ENCODE measurements around the gene ZNF74.

ZNF74 gene

DNA sequence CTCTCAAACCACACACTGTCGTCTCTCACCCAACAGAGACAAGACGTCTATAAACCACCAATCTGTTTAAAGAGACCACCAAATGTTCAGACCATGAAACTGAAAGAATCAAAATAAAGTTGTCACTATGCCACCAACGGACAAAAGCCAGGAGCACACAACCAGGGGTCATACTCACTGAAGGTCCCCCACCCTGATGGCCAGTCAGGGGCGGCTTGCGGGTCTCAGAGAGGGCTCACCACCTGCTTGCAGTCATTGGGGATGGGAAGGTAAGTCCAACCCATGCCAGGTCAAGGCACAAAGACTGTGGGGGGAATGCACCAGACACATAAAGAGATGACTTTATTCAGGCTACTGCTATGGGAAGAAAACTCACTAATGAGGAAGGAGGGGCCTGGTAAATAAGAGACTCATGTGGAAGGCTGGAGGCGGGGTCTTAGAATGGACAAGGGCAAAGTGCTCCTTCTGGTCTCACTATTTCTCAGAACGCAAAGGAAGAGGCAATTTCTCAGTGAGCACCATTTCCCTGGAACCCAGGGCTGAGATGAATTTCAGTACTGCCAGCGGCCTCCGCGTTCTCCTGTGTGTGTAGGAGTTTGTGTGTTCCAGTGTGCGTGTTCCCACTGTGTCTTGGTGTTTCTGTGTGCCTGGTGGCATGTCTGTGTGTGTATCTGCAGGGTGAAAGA, 26.3 kb downstream of the ZNF74 start:
- no peak for DNase-seq (ENCODE audit: low read depth)

DNA sequence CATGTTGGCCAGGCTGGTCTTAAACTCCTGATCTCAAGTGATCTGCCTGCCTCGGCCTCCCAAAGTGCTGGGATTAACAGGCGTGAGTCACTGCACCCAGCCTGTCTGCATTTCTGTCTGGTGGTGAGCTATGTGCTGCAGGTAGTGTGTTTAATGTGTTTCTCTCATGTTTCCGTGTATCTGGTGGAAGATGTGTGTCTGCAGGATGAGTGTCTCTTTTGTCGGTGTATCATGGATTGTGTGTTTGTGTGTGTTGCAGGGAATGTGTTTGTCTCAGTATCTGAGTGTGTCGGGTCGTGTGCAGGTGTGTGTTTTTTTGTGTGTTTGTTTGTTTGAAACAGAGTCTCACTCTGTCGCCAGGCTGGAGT, 27.5 kb downstream of the ZNF74 start:
- DNase-seq (ENCODE audit: low read depth), result no peak

DNA sequence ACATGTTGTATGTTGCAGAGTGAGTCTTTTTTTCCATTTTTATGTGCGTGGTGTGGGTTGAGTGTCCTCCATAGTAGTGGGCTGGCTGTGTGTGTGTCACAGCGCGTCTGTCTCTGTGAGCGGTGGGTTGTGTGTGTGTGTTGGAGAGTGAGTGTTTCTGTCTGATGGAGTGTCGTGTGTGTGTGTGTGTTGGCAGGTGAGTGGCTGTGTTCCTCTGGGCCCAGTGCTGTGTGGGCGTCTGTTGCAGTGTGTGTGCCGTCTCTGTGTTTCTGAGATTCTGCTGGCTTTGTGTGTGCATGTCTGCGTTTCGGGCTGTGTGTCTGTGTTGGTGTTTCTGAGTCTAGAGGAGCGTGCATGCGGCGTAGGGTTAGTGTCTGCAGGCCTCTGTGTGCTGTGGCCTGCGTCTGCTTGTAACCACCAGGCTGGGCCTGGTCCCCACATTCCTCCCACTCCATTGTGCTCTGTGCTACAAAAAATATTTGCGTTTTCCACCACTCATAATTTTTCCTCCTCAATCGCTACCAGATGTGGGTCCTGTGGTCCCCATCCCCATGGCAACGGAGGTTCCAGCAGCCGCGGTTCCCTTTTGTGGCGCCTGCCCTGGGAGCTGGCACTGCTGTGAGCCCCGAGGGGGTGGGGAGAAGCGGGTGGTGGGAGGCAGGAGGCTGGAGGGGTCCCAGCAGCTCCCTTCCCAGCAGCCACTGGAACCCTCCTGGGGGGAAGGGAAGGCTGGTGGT, 28.5 kb downstream of the ZNF74 start:
- peak; percentile 44 for DNase-seq (ENCODE audit: low read depth)

DNA sequence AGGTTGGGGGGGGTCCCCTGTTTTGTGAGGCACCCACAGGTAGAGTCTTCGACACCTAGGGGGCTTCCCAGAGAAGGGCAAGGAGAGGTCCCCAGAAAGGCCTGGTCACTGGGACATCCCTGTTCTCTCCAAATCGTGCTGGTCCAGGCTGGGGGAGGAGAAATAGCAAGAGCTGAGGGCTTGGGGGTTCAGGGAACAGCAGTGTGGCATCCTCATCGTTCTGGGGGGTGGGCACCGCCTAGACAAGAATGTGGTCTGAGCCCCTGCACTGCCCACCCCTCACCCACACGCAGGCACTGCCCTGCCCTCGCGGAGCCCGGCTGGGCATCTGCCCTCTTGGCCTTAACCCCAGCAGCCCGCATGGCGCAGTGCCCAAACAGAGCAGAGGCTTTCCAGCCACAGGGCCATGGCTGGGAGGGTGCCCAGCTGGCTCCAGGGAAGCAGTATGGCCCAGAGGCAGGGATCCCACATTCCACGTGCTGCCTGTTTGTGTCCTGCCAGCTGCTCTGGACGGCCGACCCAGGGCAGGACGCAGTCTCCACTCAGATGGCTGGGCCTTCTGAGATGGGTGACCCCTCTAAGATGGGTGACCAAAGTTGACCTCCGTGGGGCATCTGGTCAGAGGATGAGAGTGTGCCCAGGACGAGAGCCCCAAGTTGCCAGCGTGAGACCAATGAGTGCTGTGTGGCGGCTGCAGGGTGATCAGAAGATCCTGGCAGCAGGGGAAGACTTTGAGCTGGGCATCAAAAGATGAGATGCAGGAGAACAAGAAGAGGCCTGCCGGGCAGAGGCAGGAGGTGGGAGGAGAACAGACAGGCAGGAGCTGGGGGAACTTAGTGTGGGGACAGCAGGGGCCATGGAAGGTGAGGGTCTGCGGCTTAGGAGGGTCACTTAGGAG, 29.3 kb downstream of the ZNF74 start:
- DNase-seq (ENCODE audit: low read depth), result peak; percentile 44

DNA sequence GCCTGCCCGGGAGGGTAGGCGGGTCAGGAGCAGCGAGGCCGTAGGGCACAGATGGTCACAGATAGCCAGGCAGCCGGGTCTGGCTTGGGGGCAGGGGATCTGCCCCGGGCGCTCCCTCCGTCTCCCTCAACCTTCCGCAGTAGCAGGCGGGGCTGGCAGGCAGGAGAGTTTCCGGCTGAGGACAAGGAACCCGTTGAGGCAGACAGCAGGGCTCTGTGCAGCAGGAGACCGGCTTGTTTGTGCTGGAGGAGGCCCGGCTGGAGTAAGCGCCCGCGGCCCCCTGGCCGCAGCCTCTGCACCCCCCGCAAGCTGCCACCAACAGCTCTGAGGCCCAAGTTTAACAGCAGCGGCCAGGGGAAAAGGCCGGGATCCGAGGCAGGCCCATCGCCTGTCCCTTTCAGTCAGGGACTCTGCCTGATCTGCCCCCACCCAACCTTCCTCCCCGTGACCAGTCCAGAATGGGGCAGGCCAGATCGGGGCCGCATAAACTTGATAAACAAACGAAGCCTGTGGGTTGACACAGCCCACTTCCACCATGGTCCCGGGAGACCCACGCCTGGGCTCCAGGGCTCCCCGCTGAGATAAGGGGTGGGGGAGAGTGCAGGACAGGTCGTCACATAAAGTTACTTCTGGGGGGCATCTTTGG, 30.1 kb downstream of the ZNF74 start:
- peak; percentile 17 for DNase-seq (ENCODE audit: low read depth)

DNA sequence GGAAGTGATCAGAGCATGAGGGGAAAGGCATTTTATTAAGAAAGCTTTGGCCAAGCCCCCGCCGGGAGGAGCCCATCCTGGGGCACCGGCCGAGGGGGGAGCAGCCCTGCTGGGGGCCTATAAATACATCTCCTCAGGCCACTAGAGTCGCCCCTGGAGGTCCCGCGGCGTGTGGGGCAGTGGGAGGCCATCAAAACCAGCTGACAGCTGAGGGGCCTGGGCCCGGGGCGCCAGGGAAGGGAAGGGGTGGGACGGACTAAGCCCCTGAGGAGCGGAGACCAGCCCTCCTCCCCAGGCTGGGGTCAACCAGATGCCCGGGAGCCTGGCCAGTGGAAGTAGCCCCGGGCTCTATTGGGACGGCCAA, 30.6 kb downstream of the ZNF74 start:
- no peak for DNase-seq (ENCODE audit: low read depth)

DNA sequence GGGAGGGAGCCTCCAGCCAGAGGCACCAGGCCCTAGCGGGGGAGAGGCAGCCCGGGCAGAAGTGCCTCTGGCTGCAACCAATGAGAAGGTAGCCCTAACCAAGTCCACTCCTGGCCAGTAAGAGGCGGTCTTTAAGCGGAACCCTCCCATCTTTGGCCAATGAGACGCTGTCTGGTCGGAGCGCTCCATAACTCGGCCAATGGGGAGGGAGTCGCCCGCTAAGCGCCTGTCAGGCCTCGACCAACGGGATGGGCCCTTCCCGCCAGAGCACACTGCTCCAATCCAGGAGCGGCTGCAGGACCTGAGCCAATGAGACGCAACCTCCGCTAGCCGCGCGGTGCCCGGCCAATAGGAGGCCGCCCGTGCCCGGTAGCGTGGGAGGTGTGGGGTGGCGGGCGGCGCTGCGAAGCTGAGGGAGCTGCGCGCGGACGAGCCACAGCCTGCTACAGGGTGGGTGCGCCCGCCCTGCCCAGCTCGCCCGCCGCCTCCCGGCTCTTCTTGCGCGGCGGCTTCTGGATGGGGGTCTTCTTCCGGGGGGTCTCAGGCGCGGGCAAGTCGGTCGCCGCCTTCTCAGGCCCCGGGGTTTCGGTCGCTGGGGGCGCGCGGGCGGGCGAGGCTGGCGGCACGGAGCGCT, 31.1 kb downstream of the ZNF74 start:
- DNase-seq (ENCODE audit: low read depth), result no peak

DNA sequence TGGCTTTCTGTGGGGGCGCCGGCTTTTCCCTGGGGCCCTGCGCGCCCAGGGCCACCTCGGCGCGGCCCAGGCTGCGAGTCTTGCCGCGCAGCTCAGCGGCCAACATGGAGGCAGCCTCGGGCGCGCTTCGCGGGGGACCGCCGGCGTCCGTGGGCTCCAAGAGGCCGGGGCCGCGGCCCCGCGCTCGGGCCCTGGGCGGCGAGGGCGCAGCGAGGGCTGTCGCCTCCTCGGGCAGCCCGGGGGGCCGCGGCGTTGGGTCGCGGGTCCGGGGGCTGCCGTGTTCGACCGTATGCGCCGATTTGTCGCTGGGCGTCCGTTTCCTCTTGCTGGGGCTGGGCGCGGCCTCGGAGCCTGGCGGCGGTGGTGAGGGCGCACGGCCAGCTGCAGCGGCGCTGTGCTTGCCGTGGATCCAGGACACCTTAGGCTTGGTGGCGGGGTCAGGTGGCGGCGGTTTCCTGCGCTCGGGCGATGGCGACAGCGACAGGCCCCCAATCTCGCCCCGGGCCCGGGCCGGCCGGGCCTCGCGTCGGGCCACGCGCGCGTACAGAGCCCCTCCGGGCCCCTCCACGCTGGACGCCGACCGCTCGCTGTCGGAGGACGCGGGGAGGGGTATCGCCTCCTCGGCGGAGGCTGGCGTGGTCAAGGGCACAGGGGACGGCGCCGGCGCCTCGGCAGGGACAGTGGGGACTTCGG, 31.8 kb downstream of the ZNF74 start:
- DNase-seq (ENCODE audit: low read depth), result no peak

DNA sequence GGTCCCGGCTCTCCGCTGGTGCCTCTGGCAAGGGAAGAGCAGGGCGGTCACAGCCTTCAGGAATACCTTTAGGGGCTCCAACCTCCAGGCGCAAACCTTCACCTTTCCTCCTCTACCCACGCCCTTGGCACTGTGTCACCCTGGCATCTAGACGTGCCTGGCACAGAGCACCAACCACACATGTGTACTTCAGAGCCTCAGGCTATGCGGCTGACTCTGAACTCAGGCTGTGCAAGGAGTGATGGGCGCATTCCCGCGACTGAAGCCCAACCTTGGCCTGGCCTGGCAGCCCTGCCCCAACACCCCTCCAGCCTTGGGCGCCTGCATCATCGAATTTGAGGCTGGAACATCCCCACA, 32.3 kb downstream of the ZNF74 start:
- DNase-seq (ENCODE audit: low read depth), result no peak

DNA sequence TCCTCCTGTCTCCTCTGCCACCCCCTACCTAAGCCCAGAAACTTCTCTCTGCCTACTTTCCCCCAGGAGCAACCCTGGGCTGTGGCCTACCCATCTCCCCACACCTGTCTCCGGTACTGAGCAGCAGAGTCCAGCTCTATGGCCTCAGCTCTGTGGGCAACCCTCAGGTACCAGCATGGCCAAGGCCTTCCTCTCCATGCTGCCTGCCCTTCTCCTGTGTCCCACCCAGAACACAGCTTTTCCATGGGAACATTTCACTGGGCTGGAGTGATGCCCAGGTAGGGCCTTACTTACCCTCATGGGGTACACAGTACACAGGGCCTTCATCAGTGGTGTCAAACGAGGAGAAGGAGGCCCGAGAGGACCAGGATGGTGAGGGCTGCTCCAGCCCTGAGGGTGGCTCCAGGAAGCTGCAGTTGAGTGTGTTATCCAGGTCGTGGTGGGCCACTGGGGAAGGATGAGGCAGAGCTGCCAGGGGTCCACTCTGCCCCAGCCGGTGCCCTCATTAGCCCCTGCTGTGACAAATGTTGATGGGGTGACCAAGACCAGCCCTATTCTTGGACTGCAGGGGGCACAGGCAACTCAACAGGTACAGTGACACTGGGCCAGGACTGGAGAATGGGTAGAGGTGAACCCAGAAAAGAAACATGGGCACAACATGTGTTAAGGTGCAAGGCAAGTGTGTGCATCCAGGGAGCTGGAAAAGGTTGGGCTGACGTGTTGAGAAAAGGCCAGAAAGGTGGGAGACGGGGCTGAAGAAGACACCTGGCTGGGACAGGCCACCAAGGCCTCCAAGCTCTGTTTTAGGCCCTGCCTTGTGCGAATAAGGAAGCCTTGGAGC, 33.4 kb downstream of the ZNF74 start:
- no peak for DNase-seq (ENCODE audit: low read depth)

DNA sequence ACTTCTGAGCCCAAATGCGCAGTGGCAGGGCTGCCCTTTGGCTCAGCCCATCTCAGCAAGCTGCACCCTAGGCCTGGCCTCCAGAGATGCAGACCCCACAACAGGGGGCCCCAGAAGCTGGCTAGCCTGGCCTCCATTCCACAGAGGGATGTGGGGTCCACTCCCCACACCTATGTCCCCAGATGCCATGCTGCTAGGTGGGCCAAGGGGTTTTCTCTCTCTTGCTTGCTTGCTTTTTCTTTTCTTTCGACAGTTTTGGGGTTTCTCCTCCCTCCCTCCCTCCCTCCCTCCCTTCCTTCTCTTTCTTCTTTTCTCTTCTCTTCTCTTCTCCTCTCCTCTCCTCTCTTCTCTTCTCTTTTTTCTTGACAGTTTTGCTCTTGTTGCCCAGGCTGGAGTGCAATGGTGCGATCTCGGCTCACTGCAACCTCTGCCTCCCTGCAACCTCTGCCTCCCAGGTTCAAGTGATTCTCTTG, 34.0 kb downstream of the ZNF74 start:
- no peak for DNase-seq (ENCODE audit: low read depth)

DNA sequence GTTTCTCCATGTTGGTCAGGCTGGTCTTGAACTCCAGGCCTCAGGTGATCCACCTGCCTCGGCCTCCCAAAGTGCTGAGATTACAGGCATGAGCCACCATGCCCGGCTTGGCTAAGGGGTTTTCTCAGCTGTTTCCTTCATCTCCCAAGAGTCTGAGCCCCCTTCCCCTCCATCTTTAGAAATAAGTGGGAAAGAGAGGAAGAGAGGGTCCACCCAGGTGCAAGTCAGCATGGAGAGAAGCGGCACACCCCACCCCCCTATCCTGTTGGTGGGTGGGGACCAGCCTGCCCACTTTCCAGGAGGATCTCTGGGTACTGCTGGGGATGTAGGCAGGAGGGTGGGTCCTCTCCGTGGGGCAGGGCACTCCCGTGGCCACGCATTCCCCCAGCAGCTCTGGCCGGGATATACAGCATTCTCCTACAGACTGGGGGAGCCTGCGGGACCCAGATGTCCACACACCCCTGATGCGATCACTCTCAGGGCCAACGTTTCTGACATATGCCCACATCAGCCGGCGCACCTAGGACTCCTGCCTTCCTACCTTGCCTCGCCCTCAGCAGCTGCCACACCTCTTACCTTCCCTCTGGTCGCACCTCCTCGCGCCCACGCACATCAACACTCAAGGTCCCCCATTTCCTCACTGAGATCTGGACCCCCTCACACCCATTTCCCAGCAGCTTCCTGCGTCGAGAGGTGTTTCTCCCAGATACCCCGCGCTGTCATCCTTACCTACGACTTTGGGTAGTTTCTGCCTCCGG, 34.7 kb downstream of the ZNF74 start:
- DNase-seq (ENCODE audit: low read depth), result no peak

DNA sequence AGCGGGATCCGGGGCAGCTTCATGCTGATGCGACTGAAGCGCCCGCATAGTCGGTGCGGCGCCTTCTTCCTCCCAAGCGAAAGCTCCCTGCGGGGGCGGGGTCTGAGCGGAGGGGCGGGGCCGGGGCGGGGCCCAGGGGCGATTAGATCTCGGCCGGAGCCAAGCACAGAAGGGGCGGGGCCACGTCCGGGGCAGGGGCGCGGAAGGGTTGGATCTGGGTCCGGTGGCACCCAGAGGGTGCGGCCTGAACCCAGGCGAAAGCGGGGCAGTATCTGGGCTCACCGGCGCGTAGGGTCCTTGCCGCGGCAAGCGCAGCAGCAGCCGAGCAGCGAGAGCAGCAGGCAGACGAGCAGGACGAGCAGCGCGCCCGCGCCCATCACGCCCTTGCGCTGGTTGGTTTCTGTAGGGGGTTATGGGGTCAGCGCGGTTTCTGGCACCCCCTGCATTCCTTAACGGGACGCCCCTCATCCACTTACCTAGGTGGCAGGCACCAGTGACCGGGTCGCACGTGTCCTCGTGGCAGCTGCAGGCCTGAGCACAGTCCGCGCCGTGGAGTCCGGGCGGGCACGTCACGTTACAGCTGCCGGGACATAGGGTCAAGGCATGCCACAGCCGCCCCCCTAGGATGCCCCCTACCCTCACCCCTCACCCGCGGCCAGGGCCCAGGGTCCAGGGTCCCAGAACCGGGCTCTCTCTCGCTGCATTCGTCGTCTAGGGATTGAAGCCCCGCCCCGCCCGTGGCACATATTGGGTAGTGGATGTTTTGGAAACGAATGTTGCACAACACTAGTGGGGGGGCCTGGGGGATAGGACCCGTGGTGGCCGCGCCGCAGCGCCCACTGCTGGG, 35.5 kb downstream of the ZNF74 start:
- DNase-seq (ENCODE audit: low read depth), result peak; percentile 59

DNA sequence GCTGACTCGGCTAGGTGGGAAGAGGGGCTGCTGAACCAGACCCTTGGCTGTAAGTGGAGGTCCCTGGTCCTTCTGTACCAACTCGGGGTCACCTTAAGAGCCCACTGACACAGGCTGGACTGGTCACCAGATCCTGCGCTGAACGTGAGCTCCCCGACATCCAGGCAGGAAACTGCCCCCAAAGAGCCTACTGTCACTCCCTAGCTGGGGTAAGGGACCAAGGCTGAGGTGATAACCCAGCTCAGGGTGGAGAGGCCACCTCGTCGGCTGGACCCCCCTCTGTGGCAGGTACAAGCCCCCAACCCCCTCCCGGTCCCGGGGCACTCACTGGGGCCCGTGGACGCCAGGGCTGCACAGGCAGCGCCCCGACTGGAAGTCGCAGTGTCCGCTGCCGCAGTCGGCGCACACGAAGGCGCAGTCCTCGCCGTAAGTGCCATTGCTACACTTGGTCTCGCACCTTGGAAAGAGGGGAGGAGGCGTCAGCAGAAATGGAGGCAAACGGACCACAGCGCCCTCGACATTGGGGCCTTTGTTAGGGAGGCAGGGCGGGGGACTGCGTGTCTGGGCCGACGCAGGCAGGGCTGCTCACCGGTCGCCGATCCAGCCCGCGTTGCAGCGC, 36.3 kb downstream of the ZNF74 start:
- DNase-seq (ENCODE audit: low read depth), result no peak

DNA sequence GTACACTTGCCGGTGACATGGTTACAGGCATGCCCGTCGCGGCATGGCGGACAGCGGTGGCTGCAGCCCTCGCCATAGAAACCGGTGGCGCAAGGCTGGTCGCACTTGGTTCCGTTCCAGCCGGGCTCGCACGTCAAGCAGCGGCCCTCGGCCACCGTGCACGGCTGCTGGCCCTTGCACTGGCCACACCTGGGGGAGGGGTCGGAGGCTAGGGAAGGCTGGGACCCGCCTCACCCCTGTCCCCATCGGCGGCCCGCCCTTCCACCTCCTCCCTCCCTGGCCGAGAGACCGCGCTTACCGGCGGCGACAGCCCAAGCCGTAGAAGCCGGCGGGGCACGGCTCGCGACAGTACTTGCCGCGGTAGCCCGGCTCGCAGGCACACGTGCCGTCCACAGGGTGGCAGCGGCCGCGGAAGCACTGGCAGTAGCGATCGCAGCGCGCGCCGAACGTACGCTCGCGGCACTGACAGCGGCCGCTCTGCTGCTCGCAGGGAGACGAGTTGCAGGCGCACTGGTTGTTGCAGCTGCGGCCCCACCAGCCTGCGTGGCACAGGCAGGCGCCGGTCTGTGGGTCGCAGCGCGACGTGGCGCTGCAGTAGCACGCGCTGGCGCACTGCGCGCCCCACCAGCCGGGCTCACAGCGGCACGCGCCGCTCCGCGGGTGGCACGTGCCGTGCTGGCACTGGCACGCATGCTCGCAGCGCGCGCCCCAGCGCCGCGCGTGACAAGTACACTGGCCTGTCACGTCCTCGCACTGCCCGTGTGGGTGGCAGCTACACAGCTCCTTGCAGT, 37.0 kb downstream of the ZNF74 start:
- no peak for DNase-seq (ENCODE audit: low read depth)

DNA sequence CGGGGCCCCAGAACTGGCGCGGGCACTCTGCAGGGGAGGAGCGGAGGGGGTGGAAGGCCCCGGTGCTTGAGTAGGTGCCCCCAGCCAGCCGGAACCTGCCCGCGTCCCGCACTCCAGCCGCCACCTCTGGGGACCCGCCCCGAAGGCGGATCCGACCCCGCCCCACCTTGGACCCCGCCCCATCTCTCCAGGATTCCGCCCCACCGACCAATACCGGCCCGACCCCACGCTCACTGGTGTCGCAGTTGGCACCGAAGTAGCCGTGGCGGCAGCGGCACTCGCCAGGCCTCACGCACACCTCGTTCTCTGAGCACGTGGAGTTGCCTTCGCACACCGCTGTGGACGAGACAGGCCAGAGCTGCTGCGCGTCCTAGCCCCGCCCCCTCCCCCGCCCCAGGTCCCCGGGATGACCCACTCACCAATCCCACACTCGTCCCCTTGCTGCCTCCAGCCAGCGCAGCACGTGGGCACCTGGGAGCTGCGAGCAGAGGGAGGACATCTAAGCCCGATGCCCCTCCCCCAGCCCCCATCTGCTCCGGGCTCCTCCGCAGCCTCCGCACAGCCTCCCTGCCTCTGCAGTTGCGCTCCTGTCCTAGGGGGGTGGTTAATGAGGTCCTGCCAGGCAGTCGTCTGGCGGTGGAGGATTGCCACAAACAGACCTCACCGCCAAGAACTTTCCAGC, 37.7 kb downstream of the ZNF74 start:
- no peak for DNase-seq (ENCODE audit: low read depth)

DNA sequence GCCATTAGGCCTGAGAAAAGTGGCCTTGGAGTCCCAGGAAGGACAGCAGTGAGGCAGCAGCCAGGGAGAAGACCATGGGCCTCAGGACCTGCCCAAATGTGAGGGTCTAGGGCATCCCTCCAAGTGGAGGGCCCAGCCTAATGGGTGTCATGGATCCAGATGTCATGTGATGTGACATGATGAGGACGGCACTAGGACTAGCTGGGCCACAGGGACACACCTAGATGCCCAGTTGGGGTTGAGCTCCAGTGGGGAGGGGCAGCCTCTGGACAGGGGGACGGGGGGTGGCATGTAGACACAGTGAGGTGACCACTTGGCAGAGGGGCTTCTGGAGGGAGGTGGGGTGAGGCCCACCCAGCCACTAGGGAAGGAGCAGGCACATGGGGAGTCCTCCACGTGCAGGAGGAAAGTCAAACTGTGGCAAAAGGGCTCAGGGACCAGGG, 38.3 kb downstream of the ZNF74 start:
- no peak for DNase-seq (ENCODE audit: low read depth)
